IMR-90 (cell line): ENCODE measurements around the gene ENAH. TPM values are rescaled to one million over a fixed set of nuclear protein-coding genes. Genes with fewer than 3 reads are reported as not detected.

Experiments
- ATAC-seq: fragments of 200-7000 bp; cut with Tn5 transposase; 2 replicates; pipeline ENCODE4 v1.9.1; 2020; ENCODE audit warnings: low read depth, mild to moderate bottlenecking, moderate library complexity
- BruUV-seq: library from RNA; stranded (reverse); fragments of 400-500 nt; replicated peaks from 2 replicates; lab custom pipeline; 2021; lab: Mats Ljungman, UMichigan
- CTCF ChIA-PET: fragments of 300-600 bp; formaldehyde crosslinking; extraction: SDS; loops from one replicate; lab custom pipeline; 2021; ENCODE audit warnings: antibody characterized with exemption; lab: Yijun Ruan, JAX
- POLR2A ChIA-PET: fragments of 300-600 bp; sonication (Branson Sonifier 250); formaldehyde crosslinking; loops from one replicate; lab custom pipeline; 2022; ENCODE audit warnings: antibody characterized with exemption; ENCODE audit not compliant: unreplicated experiment; lab: Charles Lee
- DNase-seq: peaks from one replicate; pipeline ENCODE4 v3.0.0; 2013
- H2AFZ ChIP-seq: replicated peaks from 2 replicates; pipeline ENCODE3; 2013; ENCODE audit warnings: low read length, mild to moderate bottlenecking; ENCODE audit not compliant: poor library complexity
- H2AK5ac ChIP-seq: 2 replicates; pipeline ENCODE4 v1.6.1; 2013; ENCODE audit warnings: low read depth, low read length, inconsistent platforms
- H2AK9ac ChIP-seq: replicated peaks from 2 replicates; pipeline ENCODE3; 2013; ENCODE audit warnings: mild to moderate bottlenecking, low read depth, low read length, moderate library complexity; ENCODE audit not compliant: poor library complexity
- H2BK120ac ChIP-seq: 2 replicates; pipeline ENCODE4 v1.6.1; 2013; ENCODE audit warnings: low read depth, low read length, inconsistent platforms
- H2BK15ac ChIP-seq: 3 replicates; pipeline ENCODE4 v1.6.1; 2013; ENCODE audit warnings: low read depth, low read length, inconsistent platforms
- H2BK20ac ChIP-seq: 2 replicates; pipeline ENCODE4 v1.6.1; 2013; ENCODE audit warnings: low read depth, mild to moderate bottlenecking, inconsistent platforms, low read length, moderate library complexity
- H2BK5ac ChIP-seq: 2 replicates; pipeline ENCODE4 v1.6.1; 2013; ENCODE audit warnings: mild to moderate bottlenecking, low read depth, low read length, inconsistent platforms; ENCODE audit not compliant: poor library complexity, severe bottlenecking
- H3K14ac ChIP-seq: replicated peaks from 2 replicates; pipeline ENCODE4 v1.6.1; 2013; ENCODE audit warnings: low read depth, low read length, inconsistent platforms
- H3K18ac ChIP-seq: 2 replicates; pipeline ENCODE4 v1.6.1; 2013; ENCODE audit warnings: low read depth, low read length, control low read depth
- H3K23ac ChIP-seq: 2 replicates; pipeline ENCODE4 v1.6.1; 2013; ENCODE audit warnings: low read depth, low read length, inconsistent platforms
- H3K27ac ChIP-seq: 2 replicates; pipeline ENCODE4 v1.5.1; 2013; ENCODE audit warnings: mild to moderate bottlenecking, control low read depth, low read length; ENCODE audit not compliant: insufficient read depth
- H3K27me3 ChIP-seq: 2 replicates; pipeline ENCODE4 v1.6.1; 2013; ENCODE audit warnings: low read length; ENCODE audit not compliant: control insufficient read depth, insufficient read depth
- H3K36me3 ChIP-seq: 2 replicates; pipeline ENCODE4 v1.6.1; 2013; ENCODE audit warnings: low read length, mixed read lengths; ENCODE audit not compliant: control insufficient read depth, insufficient read depth
- H3K4ac ChIP-seq: 2 replicates; pipeline ENCODE4 v1.6.1; 2013; ENCODE audit warnings: low read depth, low read length, inconsistent platforms
- H3K4me1 ChIP-seq: 2 replicates; pipeline ENCODE4 v1.6.1; 2013; ENCODE audit warnings: low read length, mixed read lengths; ENCODE audit not compliant: control insufficient read depth, insufficient read depth
- H3K4me2 ChIP-seq: 2 replicates; pipeline ENCODE4 v1.6.1; 2013; ENCODE audit warnings: low read depth, mild to moderate bottlenecking, control low read depth, low read length, moderate library complexity
- H3K4me3 ChIP-seq: 2 replicates; pipeline ENCODE4 v1.5.1; 2013; ENCODE audit warnings: low read depth, mild to moderate bottlenecking, control low read depth, low read length, moderate library complexity; ENCODE audit not compliant: insufficient read depth
- H3K56ac ChIP-seq: 2 replicates; pipeline ENCODE4 v1.6.1; 2013; ENCODE audit warnings: low read length, inconsistent platforms; ENCODE audit not compliant: insufficient read depth; ENCODE audit errors: extremely low read depth
- H3K79me1 ChIP-seq, 2 experiments: 2 replicates each; pipeline ENCODE4 v1.6.1; 2013; ENCODE audit warnings: low read length in 2 of 2, inconsistent platforms in 1 of 2, low read depth in 1 of 2
- H3K9ac ChIP-seq: 2 replicates; pipeline ENCODE4 v1.6.1; 2013; ENCODE audit warnings: low read depth, low read length, control low read depth
- H3K9me1 ChIP-seq: 2 replicates; pipeline ENCODE4 v1.6.1; 2013; ENCODE audit warnings: low read length, inconsistent platforms; ENCODE audit not compliant: insufficient read depth
- H3K9me3 ChIP-seq: 2 replicates; pipeline ENCODE4 v1.6.1; 2013; ENCODE audit warnings: low read length; ENCODE audit not compliant: control insufficient read depth, insufficient read depth
- H4K20me1 ChIP-seq: 2 replicates; pipeline ENCODE4 v1.6.1; 2013; ENCODE audit warnings: low read length, inconsistent platforms; ENCODE audit not compliant: insufficient read depth
- H4K5ac ChIP-seq: 2 replicates; pipeline ENCODE4 v1.6.1; 2013; ENCODE audit warnings: mild to moderate bottlenecking, low read depth, low read length, control low read depth
- H4K8ac ChIP-seq, 2 experiments: 2 replicates each; pipeline ENCODE4 v1.6.1; 2013; ENCODE audit warnings: low read depth in 2 of 2, low read length in 2 of 2, control low read depth in 1 of 2, inconsistent platforms in 1 of 2
- H4K91ac ChIP-seq: 2 replicates; pipeline ENCODE4 v1.6.1; 2013; ENCODE audit warnings: low read depth, low read length, inconsistent platforms; ENCODE audit not compliant: insufficient read depth
- FOS ChIP-seq: fragments of 150-350 bp; IDR thresholded peaks from 2 replicates; pipeline ENCODE4 v1.6.1; 2016; ENCODE audit warnings: low read depth, low read length
- MAFK ChIP-seq: IDR thresholded peaks from 2 replicates; pipeline ENCODE4 v1.6.1; 2012; ENCODE audit warnings: low read depth, low read length, improper control_type of control experiment
- MAZ ChIP-seq: IDR thresholded peaks from 2 replicates; pipeline ENCODE4 v1.6.1; 2012; ENCODE audit warnings: low read depth, mild to moderate bottlenecking, low read length, improper control_type of control experiment, moderate library complexity, borderline replicate concordance
- NFE2L2 ChIP-seq: fragments of 150-350 bp; IDR thresholded peaks from 2 replicates; pipeline ENCODE4 v1.6.1; 2016; ENCODE audit warnings: low read depth, mild to moderate bottlenecking, low read length
- WGBS, 2 experiments: methylation state at CpG; one replicate each; pipeline versions ENCODE4 v1.1.5 to v1.1.7; 2013; ENCODE audit warnings: missing lambda C conversion rate in 2 of 2; ENCODE audit not compliant: insufficient read length in 1 of 2; ENCODE audit errors: extremely low coverage in 2 of 2; 5-methylcytosine and 5-hydroxymethylcytosine counted together
- dilution Hi-C: fragments of 300-500 bp; cut with HindIII; formaldehyde crosslinking; loops from one replicate; pipeline ENCODE4 v1.14.3; 2018; ENCODE audit warnings: low sequenced_read_pairs; ENCODE audit not compliant: unreplicated experiment
- in situ Hi-C: fragments of 300-500 bp; cut with MboI; formaldehyde crosslinking; loops from 3 replicates; pipeline ENCODE4 v1.14.3; 2019; ENCODE audit warnings: low sequenced_read_pairs, inconsistent platforms, mixed read lengths
- intact Hi-C: fragments of 100-400 bp; cut with micrococcal nuclease; formaldehyde crosslinking; loops from 2 replicates; pipeline ENCODE4 v1.10.0; 2022
- polyA plus RNA-seq, 3 experiments: library from polyadenylated mRNA; depleted of rRNA; stranded (reverse); fragments of >200 nt; gene quantifications; 2 replicates each; pipeline ENCODE4 v1.2.3, GENCODE V29; 2012; ENCODE audit warnings: low replicate concordance in 1 of 3
- total RNA-seq: library from RNA; depleted of rRNA; stranded (reverse); fragments of >200 nt; gene quantifications from 2 replicates; pipeline ENCODE4 v1.2.3, GENCODE V29; 2012
- TF ChIP-seq, protein P1 (sequence below): conservative IDR thresholded peaks from 2 replicates; pipeline ENCODE4 v1.5.1; 2012; ENCODE audit warnings: mild to moderate bottlenecking, low read depth, low read length, improper control_type of control experiment
- TF ChIP-seq, protein P2 (sequence below): fragments of 150-350 bp; IDR thresholded peaks from 2 replicates; pipeline ENCODE4 v1.6.1; 2016; ENCODE audit warnings: low read depth, mild to moderate bottlenecking, low read length, moderate library complexity, borderline replicate concordance

ENAH gene
- total and polyA plus RNA-seq, 2 of the 4 experiments (the other 2 are of a cell fraction) = 61.3 to 86.9 TPM

DNA sequence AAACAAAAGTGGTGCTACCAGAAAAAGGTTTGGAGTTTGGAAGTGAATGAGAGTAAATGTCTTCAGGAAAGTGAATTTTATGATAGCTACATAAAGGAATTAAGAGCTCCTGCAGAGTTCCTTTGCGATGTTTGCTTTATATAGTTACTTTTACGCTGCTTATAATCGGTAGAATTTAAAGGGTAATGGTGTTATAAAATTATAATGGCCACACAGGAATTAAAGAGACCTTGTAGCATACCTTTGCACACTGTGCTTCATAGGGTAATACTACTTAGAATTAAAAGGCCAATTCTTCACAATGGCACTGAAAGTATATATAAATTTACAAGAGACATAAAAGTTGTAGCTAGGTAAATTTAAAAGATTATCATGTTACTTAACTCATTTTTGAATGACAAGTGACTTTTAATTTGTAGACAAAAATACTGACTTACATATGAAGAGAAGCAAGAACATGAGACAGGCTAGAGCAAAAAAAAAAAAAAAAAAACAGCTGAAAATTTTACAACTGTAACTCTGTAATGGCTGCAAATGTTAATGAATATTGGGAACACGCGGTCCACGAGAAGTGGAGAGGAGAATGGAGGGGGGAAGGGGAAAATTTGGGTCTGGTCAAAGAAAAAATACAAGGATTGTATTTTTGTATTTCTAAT lies 159.2 kb downstream of the ENAH start:
- no peak overlapping the region for H2BK20ac ChIP-seq
- no peak overlapping the region for H3K18ac ChIP-seq
- peaks cover under 1 to 3% of the 10 kb centered on the region in 2 experiments; a peak in 2 of 4 replicates for H3K79me1 ChIP-seq
- dilution Hi-C loops = no loop called here
- no peak overlapping the region for H3K4me2 ChIP-seq
- H4K91ac ChIP-seq = no peak overlapping the region
- H3K23ac ChIP-seq = no peak overlapping the region
- intact Hi-C loops = no loop called here
- H2BK15ac ChIP-seq = no peak overlapping the region
- H4K5ac ChIP-seq = no peak overlapping the region
- no peak overlapping the region for H3K4ac ChIP-seq
- ChIA-PET CTCF (interaction anchor here (0.5 kb wide), 1 partner anchor 140 kb away, joined by 3 read pairs; no protein-coding TSS in a partner anchor), POLR2A (no interaction called here)
- DNase-seq (no peak), ATAC-seq (no peak)
- H3K27me3 ChIP-seq = no peaks in the 10 kb centered on the region
- H3K4me3 ChIP-seq = no peak overlapping the region
- no peak overlapping the region for H2BK5ac ChIP-seq
- TF ChIP-seq FOS = no peak
- no peak for TF ChIP-seq MAFK
- no peak for TF ChIP-seq MAZ
- TF ChIP-seq, protein P1, sequence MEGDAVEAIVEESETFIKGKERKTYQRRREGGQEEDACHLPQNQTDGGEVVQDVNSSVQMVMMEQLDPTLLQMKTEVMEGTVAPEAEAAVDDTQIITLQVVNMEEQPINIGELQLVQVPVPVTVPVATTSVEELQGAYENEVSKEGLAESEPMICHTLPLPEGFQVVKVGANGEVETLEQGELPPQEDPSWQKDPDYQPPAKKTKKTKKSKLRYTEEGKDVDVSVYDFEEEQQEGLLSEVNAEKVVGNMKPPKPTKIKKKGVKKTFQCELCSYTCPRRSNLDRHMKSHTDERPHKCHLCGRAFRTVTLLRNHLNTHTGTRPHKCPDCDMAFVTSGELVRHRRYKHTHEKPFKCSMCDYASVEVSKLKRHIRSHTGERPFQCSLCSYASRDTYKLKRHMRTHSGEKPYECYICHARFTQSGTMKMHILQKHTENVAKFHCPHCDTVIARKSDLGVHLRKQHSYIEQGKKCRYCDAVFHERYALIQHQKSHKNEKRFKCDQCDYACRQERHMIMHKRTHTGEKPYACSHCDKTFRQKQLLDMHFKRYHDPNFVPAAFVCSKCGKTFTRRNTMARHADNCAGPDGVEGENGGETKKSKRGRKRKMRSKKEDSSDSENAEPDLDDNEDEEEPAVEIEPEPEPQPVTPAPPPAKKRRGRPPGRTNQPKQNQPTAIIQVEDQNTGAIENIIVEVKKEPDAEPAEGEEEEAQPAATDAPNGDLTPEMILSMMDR = no peak
- TF ChIP-seq, protein P2, sequence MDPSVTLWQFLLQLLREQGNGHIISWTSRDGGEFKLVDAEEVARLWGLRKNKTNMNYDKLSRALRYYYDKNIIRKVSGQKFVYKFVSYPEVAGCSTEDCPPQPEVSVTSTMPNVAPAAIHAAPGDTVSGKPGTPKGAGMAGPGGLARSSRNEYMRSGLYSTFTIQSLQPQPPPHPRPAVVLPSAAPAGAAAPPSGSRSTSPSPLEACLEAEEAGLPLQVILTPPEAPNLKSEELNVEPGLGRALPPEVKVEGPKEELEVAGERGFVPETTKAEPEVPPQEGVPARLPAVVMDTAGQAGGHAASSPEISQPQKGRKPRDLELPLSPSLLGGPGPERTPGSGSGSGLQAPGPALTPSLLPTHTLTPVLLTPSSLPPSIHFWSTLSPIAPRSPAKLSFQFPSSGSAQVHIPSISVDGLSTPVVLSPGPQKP = no peak
- TF ChIP-seq NFE2L2 = no peak
- H3K9ac ChIP-seq = no peak overlapping the region
- no peak overlapping the region for H3K14ac ChIP-seq
- H3K27ac ChIP-seq = no peak overlapping the region
- H2BK120ac ChIP-seq = no peak overlapping the region
- H4K8ac ChIP-seq = no peak overlapping the region
- in situ Hi-C loops = no loop called here
- peaks cover 1% of the 10 kb centered on the region; the same call in 1 of the 2 replicates for H4K20me1 ChIP-seq
- no peaks in the 10 kb centered on the region for H3K9me3 ChIP-seq
- peaks cover 9% of the 10 kb centered on the region for H3K36me3 ChIP-seq
- no peak overlapping the region for H2AK5ac ChIP-seq
- H3K56ac ChIP-seq = no peak overlapping the region
- no TSS peak for BruUV-seq
- H3K9me1 ChIP-seq = peaks cover 4% of the 10 kb centered on the region; the same call in 1 of the 2 replicates
- no peak overlapping the region for H2AK9ac ChIP-seq
- WGBS, 2 experiments = no CpG with 5 or more reads among the region's 6 CpGs
- H2AFZ ChIP-seq = no peak overlapping the region
- H3K4me1 ChIP-seq = 0 out of 2 replicates have a peak, but pooled peaks cover under 1% of the 10 kb centered on the region
